Natural killer cell (primary cell): ENCODE data around the gene RPS6KA5. TPM values are rescaled to one million over a fixed set of nuclear protein-coding genes. Genes with fewer than 3 reads are reported as not detected.

Source experiments
- ATAC-seq, 3 donors: fragments of 150-1000 bp in 2 of 3; fragments of 200-7000 bp in 1 of 3; cut with Tn5 transposase; 1 replicate in 1 of 3; 2 replicates in 2 of 3; pipeline ENCODE4 v1.10.0; 2021; ENCODE audit warnings: mild to moderate bottlenecking in 2 of 3, moderate library complexity in 2 of 3
- DNase-seq, 2 donors: peaks; one replicate each; pipeline versions ENCODE4 v3.0.0 to v3.0.0-alpha.2; 2013 to 2021; ENCODE audit warnings: mixed read lengths in 1 of 2
- H3K27ac ChIP-seq: one replicate; pipeline ENCODE4 v1.5.1; 2013; ENCODE audit warnings: mild to moderate bottlenecking, low read length
- H3K27me3 ChIP-seq: one replicate; pipeline ENCODE4 v1.6.1; 2013; ENCODE audit warnings: low read length; ENCODE audit not compliant: control insufficient read depth, insufficient read depth
- H3K36me3 ChIP-seq: one replicate; pipeline ENCODE4 v1.6.1; 2013; ENCODE audit warnings: low read length; ENCODE audit not compliant: control insufficient read depth, insufficient read depth
- H3K4me1 ChIP-seq: one replicate; pipeline ENCODE4 v1.6.1; 2013; ENCODE audit warnings: low read length; ENCODE audit not compliant: control insufficient read depth, insufficient read depth
- H3K4me3 ChIP-seq: one replicate; pipeline ENCODE4 v1.5.1; 2013; ENCODE audit warnings: low read length
- H3K9me3 ChIP-seq: one replicate; pipeline ENCODE4 v1.6.1; 2013; ENCODE audit warnings: low read length; ENCODE audit not compliant: control insufficient read depth, insufficient read depth
- H3K27ac Mint-ChIP-seq, 2 donors: one replicate each; pipeline ENCODE4 v1.8.0; 2022; ENCODE audit warnings: mild to moderate bottlenecking in 2 of 2, mixed read lengths in 2 of 2, moderate library complexity in 1 of 2
- H3K27me3 Mint-ChIP-seq, 2 donors: one replicate each; pipeline ENCODE4 v1.8.0; 2022; ENCODE audit warnings: low read depth in 2 of 2, mixed read lengths in 2 of 2
- H3K36me3 Mint-ChIP-seq: one replicate; pipeline ENCODE4 v1.8.0; 2022; ENCODE audit warnings: mixed read lengths
- H3K4me1 Mint-ChIP-seq, 2 donors: one replicate each; pipeline ENCODE4 v1.8.0; 2022; ENCODE audit warnings: mixed read lengths in 2 of 2
- H3K4me3 Mint-ChIP-seq: one replicate; pipeline ENCODE4 v1.8.0; 2022; ENCODE audit warnings: mild to moderate bottlenecking, moderate library complexity, mixed read lengths
- H3K9me3 Mint-ChIP-seq, 2 donors: one replicate each; pipeline ENCODE4 v1.8.0; 2022; ENCODE audit warnings: mixed read lengths in 2 of 2
- WGBS: methylation state at CpG from one replicate; pipeline ENCODE4 v1.1.7; 2013; ENCODE audit warnings: missing lambda C conversion rate; ENCODE audit not compliant: insufficient coverage; 5-methylcytosine and 5-hydroxymethylcytosine counted together
- intact Hi-C: fragments of 100-400 bp; cut with micrococcal nuclease; formaldehyde crosslinking; loops from one replicate; pipeline ENCODE4 v1.14.2; 2022
- total RNA-seq, 4 donors: library from RNA; stranded (reverse); fragments of 120-200 nt in 1 of 4; gene quantifications; one replicate each; pipeline versions ENCODE4 v1.2.3 to v1.2.4, GENCODE V29; 2013 to 2022
- TF ChIP-seq, protein P1 (sequence below): fragments of 200-600 bp; IDR thresholded peaks from one replicate; pipeline ENCODE4 v1.8.0; 2022; ENCODE audit warnings: antibody characterized with exemption

Gene RPS6KA5
- total RNA-seq, 3 donors from 2014 or later (not counting 1 experiment from before 2014, with no cell fraction given) = 24.1 to 28.5 (median 27.9) TPM

DNA sequence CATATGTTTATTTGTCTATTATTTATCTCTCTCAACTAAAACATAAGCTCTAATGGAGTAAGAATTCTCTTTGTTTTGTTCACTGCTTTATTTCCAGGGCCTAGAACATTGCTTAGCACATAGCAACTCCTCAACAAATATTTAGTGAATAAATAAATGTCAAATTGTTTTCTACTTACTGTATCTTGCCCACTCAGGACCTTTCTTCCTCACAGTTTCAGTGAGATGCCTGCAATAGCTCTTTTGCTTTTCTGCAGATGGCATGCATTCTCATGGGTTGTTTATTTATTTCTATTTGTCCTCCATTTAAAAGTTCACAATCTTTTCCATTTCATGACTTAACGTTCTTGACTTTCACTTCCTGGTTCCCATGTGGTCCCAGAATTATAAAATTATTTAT, 149.3 kb downstream of the RPS6KA5 start:
- Histone ChIP-seq H3K36me3 (no peaks in the 10 kb centered on the region), H3K27ac (no peak overlapping the region), H3K4me1 (no peaks in the 10 kb centered on the region), H3K9me3 (no peaks in the 10 kb centered on the region), H3K27me3 (no peaks in the 10 kb centered on the region), H3K4me3 (no peak overlapping the region)
- Mint-ChIP-seq H3K36me3 (no peaks in the 10 kb centered on the region), H3K27ac (no peak overlapping the region), H3K4me3 (no peak overlapping the region), H3K4me1 (peaks cover 5 to 6% of the 10 kb centered on the region in 2 donors), H3K27me3 (no peaks in the 10 kb centered on the region), H3K9me3 (no peaks in the 10 kb centered on the region)
- intact Hi-C loops = no loop called here
- TF ChIP-seq, protein P1, sequence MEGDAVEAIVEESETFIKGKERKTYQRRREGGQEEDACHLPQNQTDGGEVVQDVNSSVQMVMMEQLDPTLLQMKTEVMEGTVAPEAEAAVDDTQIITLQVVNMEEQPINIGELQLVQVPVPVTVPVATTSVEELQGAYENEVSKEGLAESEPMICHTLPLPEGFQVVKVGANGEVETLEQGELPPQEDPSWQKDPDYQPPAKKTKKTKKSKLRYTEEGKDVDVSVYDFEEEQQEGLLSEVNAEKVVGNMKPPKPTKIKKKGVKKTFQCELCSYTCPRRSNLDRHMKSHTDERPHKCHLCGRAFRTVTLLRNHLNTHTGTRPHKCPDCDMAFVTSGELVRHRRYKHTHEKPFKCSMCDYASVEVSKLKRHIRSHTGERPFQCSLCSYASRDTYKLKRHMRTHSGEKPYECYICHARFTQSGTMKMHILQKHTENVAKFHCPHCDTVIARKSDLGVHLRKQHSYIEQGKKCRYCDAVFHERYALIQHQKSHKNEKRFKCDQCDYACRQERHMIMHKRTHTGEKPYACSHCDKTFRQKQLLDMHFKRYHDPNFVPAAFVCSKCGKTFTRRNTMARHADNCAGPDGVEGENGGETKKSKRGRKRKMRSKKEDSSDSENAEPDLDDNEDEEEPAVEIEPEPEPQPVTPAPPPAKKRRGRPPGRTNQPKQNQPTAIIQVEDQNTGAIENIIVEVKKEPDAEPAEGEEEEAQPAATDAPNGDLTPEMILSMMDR = no peak
- ATAC-seq (no peak), DNase-seq (no peak)
- 20% methylated on average over 1 of the region's 1 CpG for WGBS

DNA sequence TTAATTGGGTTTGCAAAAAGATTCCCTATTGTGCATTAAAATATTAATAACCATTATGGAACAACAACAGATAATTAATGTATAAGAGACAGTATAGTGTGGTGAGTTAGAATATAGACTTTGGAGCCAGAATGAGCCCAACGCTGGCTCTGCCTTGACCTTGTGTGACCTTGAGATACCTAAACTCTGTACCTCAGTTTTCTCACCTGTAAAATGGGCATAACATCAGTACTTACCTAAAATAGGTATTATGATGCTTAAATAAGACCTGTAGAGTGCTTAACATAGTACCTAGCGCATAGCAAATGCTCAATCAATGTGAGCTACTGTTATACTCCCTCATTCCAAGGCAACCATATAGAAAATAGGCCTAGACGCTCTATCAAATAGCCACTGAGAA, 153.3 kb downstream of the RPS6KA5 start:
- DNase-seq (no peak), ATAC-seq (no peak)
- no peaks in the 10 kb centered on the region for H3K9me3 ChIP-seq
- intact Hi-C loops = no loop called here
- no peaks in the 10 kb centered on the region for H3K36me3 Mint-ChIP-seq
- H3K4me1 Mint-ChIP-seq = peaks cover 3 to 5% of the 10 kb centered on the region in 2 donors
- H3K27me3 Mint-ChIP-seq = no peaks in the 10 kb centered on the region
- no peak overlapping the region for H3K4me3 ChIP-seq
- H3K4me1 ChIP-seq = no peaks in the 10 kb centered on the region
- H3K9me3 Mint-ChIP-seq = no peaks in the 10 kb centered on the region
- WGBS = 94% methylated on average over 2 of the region's 3 CpGs
- TF ChIP-seq, protein P1 = no peak
- no peaks in the 10 kb centered on the region for H3K36me3 ChIP-seq
- no peak overlapping the region for H3K4me3 Mint-ChIP-seq
- no peaks in the 10 kb centered on the region for H3K27me3 ChIP-seq
- H3K27ac ChIP-seq = no peak overlapping the region
- no peak overlapping the region for H3K27ac Mint-ChIP-seq

DNA sequence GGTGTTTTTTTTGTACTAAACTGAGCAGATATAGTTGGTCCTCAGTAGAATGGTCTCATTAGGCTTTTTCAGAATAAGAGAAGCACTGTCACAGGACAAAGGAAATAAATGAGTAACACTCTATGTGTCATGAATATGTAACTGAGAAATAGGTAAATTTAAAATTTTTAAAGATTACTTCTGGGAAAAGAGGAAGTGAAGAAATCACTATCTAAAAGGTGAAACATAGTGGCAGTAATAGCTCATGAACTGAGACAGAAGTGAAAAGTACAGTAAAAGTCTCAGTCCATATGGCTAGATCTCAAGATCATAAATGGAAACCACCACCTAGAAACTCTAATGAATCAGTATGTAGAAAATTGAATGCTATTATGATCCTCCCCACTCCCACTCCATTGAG, 154.9 kb downstream of the RPS6KA5 start:
- no peak overlapping the region for H3K4me3 ChIP-seq
- no peaks in the 10 kb centered on the region for H3K4me1 ChIP-seq
- intact Hi-C loops = no loop called here
- no peaks in the 10 kb centered on the region for H3K27me3 ChIP-seq
- ATAC-seq (no peak), DNase-seq (no peak)
- H3K27ac Mint-ChIP-seq = no peak overlapping the region
- H3K36me3 ChIP-seq = no peaks in the 10 kb centered on the region
- H3K4me1 Mint-ChIP-seq = peaks cover 0 to 3% of the 10 kb centered on the region in 2 donors
- no peaks in the 10 kb centered on the region for H3K27me3 Mint-ChIP-seq
- H3K9me3 Mint-ChIP-seq = no peaks in the 10 kb centered on the region
- no peaks in the 10 kb centered on the region for H3K36me3 Mint-ChIP-seq
- TF ChIP-seq, protein P1 = no peak
- H3K4me3 Mint-ChIP-seq = no peak overlapping the region
- no peaks in the 10 kb centered on the region for H3K9me3 ChIP-seq
- no peak overlapping the region for H3K27ac ChIP-seq

DNA sequence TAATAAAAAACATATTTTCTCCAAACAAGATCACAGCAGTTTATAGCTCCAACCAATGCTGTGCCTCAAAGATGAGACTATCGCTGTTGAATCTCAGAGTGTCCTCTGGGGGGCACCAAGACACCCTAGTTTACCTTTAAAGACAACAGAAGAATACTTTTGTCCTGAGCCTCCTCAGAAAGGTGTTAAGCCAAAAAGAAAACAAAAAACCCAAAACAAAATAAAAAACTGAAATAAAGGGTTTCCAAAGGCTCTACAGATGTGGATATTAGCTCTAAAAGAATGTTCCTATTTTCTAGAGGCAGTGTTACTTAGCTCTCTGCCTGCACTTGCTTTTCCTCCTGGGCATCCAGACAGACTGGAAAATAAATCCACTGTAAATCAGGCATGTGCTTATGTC, 157.3 kb downstream of the RPS6KA5 start:
- peak; percentile 82 to 94 (median 86) for ATAC-seq
- peaks cover 0 to 3% of the 10 kb centered on the region in 2 donors for H3K4me1 Mint-ChIP-seq
- H3K27ac ChIP-seq = no peak overlapping the region
- H3K27me3 ChIP-seq = no peaks in the 10 kb centered on the region
- H3K4me3 ChIP-seq = no peak overlapping the region
- H3K27ac Mint-ChIP-seq = no peak overlapping the region
- TF ChIP-seq, protein P1 = peak; percentile 85
- DNase-seq = peak; percentile 26 to 80
- H3K9me3 Mint-ChIP-seq = no peaks in the 10 kb centered on the region
- H3K9me3 ChIP-seq = no peaks in the 10 kb centered on the region
- no peaks in the 10 kb centered on the region for H3K36me3 Mint-ChIP-seq
- 11% methylated on average over 1 of the region's 1 CpG for whole genome bisulfite sequencing
- H3K27me3 Mint-ChIP-seq = no peaks in the 10 kb centered on the region
- peaks cover 17% of the 10 kb centered on the region for H3K36me3 ChIP-seq
- no peak overlapping the region for H3K4me3 Mint-ChIP-seq
- intact Hi-C loops = loop anchor here (1.0 kb wide), 1 partner anchor 270 kb away; no protein-coding TSS in a partner anchor
- H3K4me1 ChIP-seq = no peaks in the 10 kb centered on the region
